Progenitor cell of endocrine pancreas (in vitro differentiated cells): ENCODE measurements around the gene PPT2. TPM values are rescaled to one million over a fixed set of nuclear protein-coding genes. Genes with fewer than 3 reads are reported as not detected.

Experiments used
- DNase-seq: peaks from one replicate; pipeline ENCODE4 v3.0.0; 2021; ENCODE audit warnings: low spot score; ENCODE audit not compliant: unreplicated experiment
- H3K27ac Mint-ChIP-seq: 2 replicates; pipeline ENCODE4 v1.8.0; 2021; ENCODE audit warnings: mild to moderate bottlenecking, moderate library complexity, mixed read lengths
- H3K27me3 Mint-ChIP-seq: 2 replicates; pipeline ENCODE4 v1.8.0; 2021; ENCODE audit warnings: mixed read lengths
- H3K36me3 Mint-ChIP-seq: 2 replicates; pipeline ENCODE4 v1.8.0; 2022; ENCODE audit warnings: mixed read lengths; ENCODE audit not compliant: insufficient read depth
- H3K4me1 Mint-ChIP-seq: 2 replicates; pipeline ENCODE4 v1.8.0; 2021; ENCODE audit warnings: low read depth, mixed read lengths
- H3K4me3 Mint-ChIP-seq: 2 replicates; pipeline ENCODE4 v1.8.0; 2021; ENCODE audit warnings: low read depth, mild to moderate bottlenecking, moderate library complexity, mixed read lengths
- H3K9me3 Mint-ChIP-seq: 2 replicates; pipeline ENCODE4 v1.8.0; 2021; ENCODE audit warnings: low read depth, mixed read lengths
- total RNA-seq: library from RNA; stranded (reverse); gene quantifications from 2 replicates; pipeline ENCODE4 v1.2.1, GENCODE V29; 2021
- TF ChIP-seq, protein P1 (sequence below): fragments of 200-600 bp; sonication (generic); IDR thresholded peaks from one replicate; pipeline ENCODE4 v1.5.0; 2021; ENCODE audit warnings: antibody characterized with exemption, mild to moderate bottlenecking; ENCODE audit not compliant: unreplicated experiment

The PPT2 gene
- total RNA-seq, 1 donor from 2014 or later: 80.8 TPM

DNA sequence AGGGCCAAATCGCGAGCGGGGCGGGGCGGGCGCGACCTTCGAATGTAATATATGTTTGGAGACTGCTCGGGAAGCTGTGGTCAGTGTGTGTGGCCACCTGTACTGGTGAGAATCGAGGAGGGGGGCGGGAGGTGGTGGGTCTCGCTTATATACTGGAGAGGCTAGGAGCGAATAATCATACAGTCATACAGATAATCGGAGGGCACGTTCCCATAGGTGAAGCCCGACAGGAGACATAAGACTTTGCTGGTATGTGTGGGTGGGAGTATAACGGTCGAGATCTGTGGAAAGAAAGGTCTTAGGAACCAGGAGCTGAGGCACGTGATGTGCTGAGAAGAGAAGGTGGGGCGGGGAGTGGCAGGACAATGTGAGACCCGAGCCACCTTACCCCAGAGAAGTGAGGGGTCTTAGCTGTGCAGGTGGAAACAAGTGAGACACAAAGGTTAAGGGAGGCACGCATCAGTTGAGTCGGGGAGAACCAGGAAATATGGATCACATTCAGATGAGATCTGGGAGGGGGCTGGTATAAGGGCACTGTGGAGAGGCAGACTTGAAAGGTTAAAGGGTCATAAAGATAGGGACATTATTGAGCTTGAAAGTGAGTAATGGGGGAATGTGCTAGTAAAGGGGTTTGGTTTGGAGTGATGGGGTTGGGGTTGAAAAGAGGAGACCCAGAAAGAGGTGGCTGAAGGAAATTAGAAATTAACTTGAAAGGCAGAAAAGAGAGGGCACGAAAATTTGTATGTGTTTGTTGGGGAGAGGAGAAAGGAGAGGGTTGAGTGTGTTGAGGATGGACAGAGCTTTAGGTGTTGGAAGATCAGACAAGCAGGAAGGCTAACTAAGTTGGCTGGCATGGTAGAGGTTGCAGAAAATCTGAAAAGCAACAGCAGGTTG lies 24.9 kb downstream of the PPT2 start:
- peaks cover 12% of the 10 kb centered on the region for H3K36me3 Mint-ChIP-seq
- peak overlapping the region; percentile 91 for H3K4me3 Mint-ChIP-seq
- no peak for DNase-seq
- peak overlapping the region; percentile 100 for H3K27ac Mint-ChIP-seq
- TF ChIP-seq, protein P1, sequence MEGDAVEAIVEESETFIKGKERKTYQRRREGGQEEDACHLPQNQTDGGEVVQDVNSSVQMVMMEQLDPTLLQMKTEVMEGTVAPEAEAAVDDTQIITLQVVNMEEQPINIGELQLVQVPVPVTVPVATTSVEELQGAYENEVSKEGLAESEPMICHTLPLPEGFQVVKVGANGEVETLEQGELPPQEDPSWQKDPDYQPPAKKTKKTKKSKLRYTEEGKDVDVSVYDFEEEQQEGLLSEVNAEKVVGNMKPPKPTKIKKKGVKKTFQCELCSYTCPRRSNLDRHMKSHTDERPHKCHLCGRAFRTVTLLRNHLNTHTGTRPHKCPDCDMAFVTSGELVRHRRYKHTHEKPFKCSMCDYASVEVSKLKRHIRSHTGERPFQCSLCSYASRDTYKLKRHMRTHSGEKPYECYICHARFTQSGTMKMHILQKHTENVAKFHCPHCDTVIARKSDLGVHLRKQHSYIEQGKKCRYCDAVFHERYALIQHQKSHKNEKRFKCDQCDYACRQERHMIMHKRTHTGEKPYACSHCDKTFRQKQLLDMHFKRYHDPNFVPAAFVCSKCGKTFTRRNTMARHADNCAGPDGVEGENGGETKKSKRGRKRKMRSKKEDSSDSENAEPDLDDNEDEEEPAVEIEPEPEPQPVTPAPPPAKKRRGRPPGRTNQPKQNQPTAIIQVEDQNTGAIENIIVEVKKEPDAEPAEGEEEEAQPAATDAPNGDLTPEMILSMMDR: no peak
- no peaks in the 10 kb centered on the region for H3K27me3 Mint-ChIP-seq
- no peaks in the 10 kb centered on the region for H3K9me3 Mint-ChIP-seq
- H3K4me1 Mint-ChIP-seq: peaks cover 43% of the 10 kb centered on the region

DNA sequence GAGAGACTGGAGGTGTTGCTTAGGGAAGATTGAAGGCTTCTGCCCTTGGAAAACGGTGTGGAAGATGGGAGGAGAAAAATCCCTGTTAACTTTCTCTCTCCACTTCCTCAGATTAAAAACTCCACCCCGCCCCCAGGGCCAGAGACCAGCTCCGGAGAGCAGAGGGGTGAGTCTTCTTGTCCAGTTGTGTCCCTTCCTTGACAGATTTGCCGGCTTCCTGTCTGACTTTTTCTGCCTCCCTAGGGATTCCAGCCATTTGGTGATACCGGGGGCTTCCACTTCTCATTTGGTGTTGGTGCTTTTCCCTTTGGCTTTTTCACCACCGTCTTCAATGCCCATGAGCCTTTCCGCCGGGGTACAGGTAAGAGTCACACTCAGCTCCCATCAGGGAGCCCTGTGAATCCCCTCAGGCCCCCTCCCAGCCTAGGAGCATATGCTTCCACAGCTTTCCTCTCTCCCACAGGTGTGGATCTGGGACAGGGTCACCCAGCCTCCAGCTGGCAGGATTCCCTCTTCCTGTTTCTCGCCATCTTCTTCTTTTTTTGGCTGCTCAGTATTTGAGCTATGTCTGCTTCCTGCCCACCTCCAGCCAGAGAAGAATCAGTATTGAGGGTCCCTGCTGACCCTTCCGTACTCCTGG lies 25.9 kb downstream of the PPT2 start:
- Mint-ChIP-seq H3K27me3 (no peaks in the 10 kb centered on the region), H3K4me3 (peak overlapping the region; percentile 91), H3K27ac (peak overlapping the region; percentile 100), H3K4me1 (peaks cover 32% of the 10 kb centered on the region), H3K9me3 (no peaks in the 10 kb centered on the region), H3K36me3 (peaks cover 12% of the 10 kb centered on the region)
- TF ChIP-seq, protein P1: no peak
- no peak for DNase-seq

DNA sequence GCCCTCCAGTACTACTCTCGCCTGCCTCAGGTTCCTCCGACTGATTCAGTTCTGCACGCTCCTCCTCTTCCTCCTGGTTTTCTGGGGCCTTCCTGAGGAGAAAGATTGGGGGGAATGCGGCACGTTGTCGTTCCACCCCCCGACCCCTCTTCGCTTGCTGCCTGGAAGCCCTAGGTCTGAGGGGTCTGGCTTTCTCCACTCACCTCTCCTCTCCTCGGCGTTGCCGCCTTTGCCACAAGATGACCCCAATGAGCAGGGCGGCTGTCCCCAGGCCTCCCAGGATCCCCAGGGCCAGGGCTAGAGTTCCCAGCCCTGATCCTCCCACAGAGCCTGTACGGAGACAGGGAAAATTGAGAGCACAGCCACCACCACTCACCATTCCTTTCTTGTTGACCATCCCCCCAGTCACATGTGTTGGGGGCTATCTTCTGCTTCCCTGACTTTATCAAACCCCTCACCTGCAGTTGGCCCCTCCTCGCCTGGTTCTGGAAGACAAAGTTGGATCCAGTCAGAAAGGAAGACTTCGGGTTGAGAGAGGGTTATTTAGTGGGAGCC lies 27.3 kb downstream of the PPT2 start:
- peaks cover 38% of the 10 kb centered on the region for H3K4me1 Mint-ChIP-seq
- H3K36me3 Mint-ChIP-seq: peaks cover 16% of the 10 kb centered on the region
- H3K4me3 Mint-ChIP-seq: peak overlapping the region; percentile 16
- H3K9me3 Mint-ChIP-seq: no peaks in the 10 kb centered on the region
- TF ChIP-seq, protein P1: no peak
- H3K27ac Mint-ChIP-seq: no peak overlapping the region
- no peak for DNase-seq
- H3K27me3 Mint-ChIP-seq: no peaks in the 10 kb centered on the region

GRCh38 chr6:32181915-32182529 lies 28.1 kb downstream of the PPT2 start:
- Mint-ChIP-seq H3K36me3 (peaks cover 21% of the 10 kb centered on the region), H3K4me3 (no peak overlapping the region), H3K4me1 (peaks cover 35% of the 10 kb centered on the region), H3K27ac (no peak overlapping the region), H3K27me3 (no peaks in the 10 kb centered on the region), H3K9me3 (no peaks in the 10 kb centered on the region)
- TF ChIP-seq, protein P1: no peak
- DNase-seq: no peak

GRCh38 chr6:32182555-32182981 lies 28.6 kb downstream of the PPT2 start:
- H3K4me1 Mint-ChIP-seq: peaks cover 36% of the 10 kb centered on the region
- no peak for DNase-seq
- TF ChIP-seq, protein P1: no peak
- no peaks in the 10 kb centered on the region for H3K9me3 Mint-ChIP-seq
- no peak overlapping the region for H3K27ac Mint-ChIP-seq
- H3K4me3 Mint-ChIP-seq: no peak overlapping the region
- H3K36me3 Mint-ChIP-seq: peaks cover 25% of the 10 kb centered on the region
- H3K27me3 Mint-ChIP-seq: no peaks in the 10 kb centered on the region
